Left ventricle myocardium inferior (tissue), 1 donor: Measurements from ENCODE around the gene ANK2. TPM values are rescaled to one million over a fixed set of nuclear protein-coding genes. Genes with fewer than 3 reads are reported as not detected.

Experiments
- DNase-seq: peaks from one replicate; pipeline ENCODE4 v3.0.0-alpha.2; 2020
- H3K27ac ChIP-seq: fragments of 200-600 bp; replicated peaks from 2 replicates; pipeline ENCODE4 v1.8.0; 2021
- H3K27me3 ChIP-seq: fragments of 200-600 bp; 2 replicates; pipeline ENCODE4 v1.8.0; 2021; ENCODE audit warnings: low read depth
- H3K36me3 ChIP-seq: fragments of 200-600 bp; 2 replicates; pipeline ENCODE4 v1.8.0; 2021
- H3K4me1 ChIP-seq: fragments of 200-600 bp; 2 replicates; pipeline ENCODE4 v1.8.0; 2021
- H3K4me3 ChIP-seq: fragments of 200-600 bp; 2 replicates; pipeline ENCODE4 v1.8.0; 2021; ENCODE audit warnings: mild to moderate bottlenecking, moderate library complexity
- H3K9me3 ChIP-seq: fragments of 200-600 bp; replicated peaks from 2 replicates; pipeline ENCODE4 v1.8.0; 2021
- intact Hi-C: fragments of 100-400 bp; cut with micrococcal nuclease; formaldehyde crosslinking; loops from one replicate; pipeline ENCODE4 v1.11.0; 2022
- total RNA-seq: library from RNA; stranded (reverse); fragmentation: NEBNext Ultra II Directional; extraction: Animal tissue kit (Norgen Biotek cat#: 25700); gene quantifications from one replicate; pipeline ENCODE4 v1.2.1, GENCODE V29; 2021
- TF ChIP-seq, protein P1 (sequence below): fragments of 200-600 bp; IDR thresholded peaks from 2 replicates; pipeline ENCODE4 v1.8.0; 2021; ENCODE audit warnings: antibody characterized with exemption, mild to moderate bottlenecking, borderline replicate concordance
- donor health status: DM: no; HTN: yes; CAD: no; lungs with severe emphysema.

ANK2 gene
- total RNA-seq, 1 donor from 2014 or later, result 267 TPM

DNA sequence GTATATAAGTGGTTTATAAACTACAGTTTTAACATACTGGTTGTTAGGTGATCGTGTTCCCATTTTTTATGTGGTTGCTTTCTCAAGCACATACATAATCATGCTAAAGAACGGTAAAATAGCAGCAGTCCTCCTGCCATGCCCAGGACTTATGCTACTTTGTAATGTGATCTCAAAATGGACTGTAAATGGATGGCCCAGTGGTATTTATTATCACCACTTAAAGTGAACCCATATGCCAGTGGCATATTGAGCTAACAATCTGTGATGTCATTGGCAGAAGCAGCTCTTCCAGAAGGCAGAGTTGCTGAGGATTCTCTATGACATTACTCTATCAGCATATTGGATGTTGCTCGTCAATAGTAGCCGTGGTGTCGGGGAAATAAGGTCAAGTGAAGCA is 28.6 kb downstream of the ANK2 start:
- Histone ChIP-seq H3K4me1 (no peaks in the 10 kb centered on the region), H3K4me3 (no peak overlapping the region), H3K27me3 (no peaks in the 10 kb centered on the region), H3K36me3 (no peaks in the 10 kb centered on the region), H3K9me3 (no peaks in the 10 kb centered on the region), H3K27ac (no peak overlapping the region)
- TF ChIP-seq, protein P1, sequence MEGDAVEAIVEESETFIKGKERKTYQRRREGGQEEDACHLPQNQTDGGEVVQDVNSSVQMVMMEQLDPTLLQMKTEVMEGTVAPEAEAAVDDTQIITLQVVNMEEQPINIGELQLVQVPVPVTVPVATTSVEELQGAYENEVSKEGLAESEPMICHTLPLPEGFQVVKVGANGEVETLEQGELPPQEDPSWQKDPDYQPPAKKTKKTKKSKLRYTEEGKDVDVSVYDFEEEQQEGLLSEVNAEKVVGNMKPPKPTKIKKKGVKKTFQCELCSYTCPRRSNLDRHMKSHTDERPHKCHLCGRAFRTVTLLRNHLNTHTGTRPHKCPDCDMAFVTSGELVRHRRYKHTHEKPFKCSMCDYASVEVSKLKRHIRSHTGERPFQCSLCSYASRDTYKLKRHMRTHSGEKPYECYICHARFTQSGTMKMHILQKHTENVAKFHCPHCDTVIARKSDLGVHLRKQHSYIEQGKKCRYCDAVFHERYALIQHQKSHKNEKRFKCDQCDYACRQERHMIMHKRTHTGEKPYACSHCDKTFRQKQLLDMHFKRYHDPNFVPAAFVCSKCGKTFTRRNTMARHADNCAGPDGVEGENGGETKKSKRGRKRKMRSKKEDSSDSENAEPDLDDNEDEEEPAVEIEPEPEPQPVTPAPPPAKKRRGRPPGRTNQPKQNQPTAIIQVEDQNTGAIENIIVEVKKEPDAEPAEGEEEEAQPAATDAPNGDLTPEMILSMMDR, result no peak
- intact Hi-C loops, result no loop called here
- DNase-seq, result no peak

DNA sequence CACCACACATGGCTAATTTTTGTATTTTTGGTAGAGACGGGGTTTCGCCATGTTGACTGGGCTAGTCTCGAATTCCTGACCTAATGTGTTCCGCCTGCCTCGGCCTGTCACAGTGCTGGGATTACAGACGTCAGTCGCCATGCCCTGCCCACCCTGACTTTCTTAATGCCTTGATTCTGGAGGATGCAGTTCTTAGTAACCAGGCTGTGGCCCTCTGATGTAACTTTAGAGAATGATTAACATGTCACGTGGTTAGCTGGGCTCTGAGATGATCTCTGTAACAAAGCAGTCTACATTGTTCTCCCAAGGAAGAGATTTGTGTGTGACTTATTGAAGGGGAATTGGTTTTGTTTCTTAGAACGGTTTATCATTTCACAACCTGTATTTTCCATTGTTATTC is 30.6 kb downstream of the ANK2 start:
- H3K4me3 ChIP-seq, result no peak overlapping the region
- intact Hi-C loops, result no loop called here
- H3K9me3 ChIP-seq, result no peaks in the 10 kb centered on the region
- no peaks in the 10 kb centered on the region for H3K27me3 ChIP-seq
- no peaks in the 10 kb centered on the region for H3K4me1 ChIP-seq
- no peaks in the 10 kb centered on the region for H3K36me3 ChIP-seq
- no peak overlapping the region for H3K27ac ChIP-seq
- TF ChIP-seq, protein P1, result no peak
- DNase-seq, result no peak

DNA sequence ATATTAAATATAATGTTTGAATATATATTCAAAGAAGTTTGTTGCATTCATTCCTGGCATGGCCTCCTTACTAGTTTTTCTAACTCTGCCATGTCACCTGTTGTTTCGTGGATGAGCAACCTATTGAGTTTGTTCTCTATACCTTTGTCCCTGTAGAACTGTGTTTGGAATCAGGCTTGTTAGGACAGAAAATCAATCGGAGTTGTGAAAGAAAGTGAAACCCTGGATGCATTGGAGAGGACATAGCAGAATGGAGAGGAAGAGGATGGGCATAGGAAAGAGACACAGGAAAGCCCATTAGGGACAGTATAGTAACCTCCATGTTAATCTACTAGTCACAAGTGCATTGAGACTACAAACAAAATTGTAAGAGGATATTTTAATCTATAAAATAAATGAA is 31.2 kb downstream of the ANK2 start:
- Histone ChIP-seq H3K36me3 (no peaks in the 10 kb centered on the region), H3K27ac (no peak overlapping the region), H3K4me1 (no peaks in the 10 kb centered on the region), H3K4me3 (no peak overlapping the region), H3K27me3 (no peaks in the 10 kb centered on the region), H3K9me3 (no peaks in the 10 kb centered on the region)
- DNase-seq, result no peak
- TF ChIP-seq, protein P1, result no peak
- intact Hi-C loops, result no loop called here

DNA sequence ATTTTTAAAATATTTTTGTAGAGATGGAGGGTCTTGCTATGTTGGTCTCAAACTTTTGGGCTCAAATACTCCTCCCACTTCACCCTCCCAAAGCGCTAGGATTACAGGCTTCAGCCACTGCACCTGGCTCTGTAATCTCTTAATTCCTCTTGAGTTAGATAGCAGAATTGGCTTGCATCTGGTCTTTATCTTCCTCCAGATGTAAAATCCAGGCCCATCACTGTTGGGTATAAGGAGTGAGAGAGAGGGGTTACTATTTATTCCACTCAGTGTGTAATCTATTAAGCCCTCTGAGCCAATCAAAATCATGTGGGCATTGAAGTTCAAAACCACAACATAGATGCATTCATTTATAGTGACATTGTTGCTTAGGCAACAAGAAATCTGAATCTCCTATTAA is 33.9 kb downstream of the ANK2 start:
- intact Hi-C loops, result no loop called here
- Histone ChIP-seq H3K36me3 (no peaks in the 10 kb centered on the region), H3K27me3 (no peaks in the 10 kb centered on the region), H3K9me3 (no peaks in the 10 kb centered on the region), H3K27ac (no peak overlapping the region), H3K4me3 (no peak overlapping the region), H3K4me1 (no peaks in the 10 kb centered on the region)
- TF ChIP-seq, protein P1, result no peak
- no peak for DNase-seq

DNA sequence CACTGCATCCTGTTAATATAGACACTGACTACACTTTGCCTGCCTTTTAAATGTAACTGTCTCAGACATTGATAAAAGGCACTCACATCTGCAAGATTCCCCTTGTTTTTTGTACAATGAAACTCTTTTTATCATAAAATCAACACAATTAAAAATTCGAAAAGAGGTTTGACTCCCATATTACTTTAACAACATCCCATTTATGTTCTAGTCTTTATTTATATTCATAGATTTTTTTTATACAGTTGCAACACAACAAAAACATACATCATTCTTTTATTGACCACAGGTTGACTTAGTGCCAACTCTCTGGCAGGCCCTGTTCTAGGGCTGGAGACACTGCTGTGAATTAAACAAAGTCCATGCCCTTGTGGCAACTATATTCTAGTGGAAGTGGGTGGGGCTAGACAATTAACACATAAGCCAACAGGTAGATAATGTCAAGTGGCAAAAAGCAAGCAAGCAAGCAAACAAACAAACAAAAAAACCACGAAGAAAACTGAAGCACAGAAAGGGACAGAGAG is 36.8 kb downstream of the ANK2 start:
- intact Hi-C loops, result no loop called here
- Histone ChIP-seq H3K36me3 (no peaks in the 10 kb centered on the region), H3K4me1 (peaks cover 10% of the 10 kb centered on the region), H3K9me3 (no peaks in the 10 kb centered on the region), H3K27me3 (no peaks in the 10 kb centered on the region), H3K27ac (no peak overlapping the region), H3K4me3 (no peak overlapping the region)
- no peak for DNase-seq
- TF ChIP-seq, protein P1, result no peak
